ENCODE measurements around the gene TIMM22.

Gene TIMM22

DNA sequence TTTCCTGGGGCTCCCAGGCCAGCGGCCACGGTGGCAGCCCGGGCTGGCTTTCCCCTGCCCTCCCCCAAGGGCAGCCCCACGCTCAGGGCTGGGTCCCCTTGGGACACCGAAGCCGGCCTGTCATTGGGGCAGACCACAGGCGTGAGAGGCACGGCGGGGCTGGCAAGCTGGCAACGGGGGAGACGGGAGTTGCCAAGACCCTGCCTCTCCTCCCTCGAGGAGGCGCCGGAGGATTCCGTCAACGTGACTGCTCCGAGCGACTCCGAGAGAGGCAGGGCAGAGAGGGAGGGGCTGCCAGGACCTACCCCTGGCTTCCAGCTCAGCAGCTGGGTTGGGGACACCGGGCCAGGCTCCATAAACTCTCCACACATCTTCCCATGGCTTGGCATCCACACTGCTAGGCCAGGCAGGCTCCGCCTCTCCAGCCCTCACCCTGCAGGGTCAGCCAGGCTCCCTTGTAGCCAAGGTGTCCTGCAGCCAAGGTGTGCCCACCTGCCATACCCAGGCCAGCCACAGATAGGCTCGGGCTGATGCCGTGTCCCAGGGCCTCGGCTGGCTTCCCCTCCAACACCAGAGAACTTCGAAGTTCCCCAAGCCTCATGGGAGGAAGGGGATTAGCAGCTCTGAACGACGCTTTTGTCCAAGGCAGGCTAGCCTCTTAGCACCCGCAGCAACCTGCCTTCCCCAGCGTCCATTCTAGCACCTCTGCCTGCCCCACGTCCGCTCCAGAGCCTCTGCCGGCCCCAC lies 25.5 kb downstream of the TIMM22 start:
- no peak for DNase-seq (ENCODE audit: low spot score)

GRCh38 chr17:1024076-1024475 lies 27.1 kb downstream of the TIMM22 start:
- DNase-seq (ENCODE audit: low spot score): no peak

- no peak for DNase-seq (ENCODE audit: low spot score)
Measured at GRCh38 chr17:1025733-1026598, 29.0 kb downstream of the TIMM22 start.

GRCh38 chr17:1026599-1026975 lies 29.7 kb downstream of the TIMM22 start:
- no peak for DNase-seq (ENCODE audit: low spot score)

- DNase-seq (ENCODE audit: low spot score): no peak
Measured at GRCh38 chr17:1027044-1027443, 30.1 kb downstream of the TIMM22 start.

GRCh38 chr17:1029196-1029921 lies 32.4 kb downstream of the TIMM22 start:
- DNase-seq (ENCODE audit: low spot score): no peak

DNA sequence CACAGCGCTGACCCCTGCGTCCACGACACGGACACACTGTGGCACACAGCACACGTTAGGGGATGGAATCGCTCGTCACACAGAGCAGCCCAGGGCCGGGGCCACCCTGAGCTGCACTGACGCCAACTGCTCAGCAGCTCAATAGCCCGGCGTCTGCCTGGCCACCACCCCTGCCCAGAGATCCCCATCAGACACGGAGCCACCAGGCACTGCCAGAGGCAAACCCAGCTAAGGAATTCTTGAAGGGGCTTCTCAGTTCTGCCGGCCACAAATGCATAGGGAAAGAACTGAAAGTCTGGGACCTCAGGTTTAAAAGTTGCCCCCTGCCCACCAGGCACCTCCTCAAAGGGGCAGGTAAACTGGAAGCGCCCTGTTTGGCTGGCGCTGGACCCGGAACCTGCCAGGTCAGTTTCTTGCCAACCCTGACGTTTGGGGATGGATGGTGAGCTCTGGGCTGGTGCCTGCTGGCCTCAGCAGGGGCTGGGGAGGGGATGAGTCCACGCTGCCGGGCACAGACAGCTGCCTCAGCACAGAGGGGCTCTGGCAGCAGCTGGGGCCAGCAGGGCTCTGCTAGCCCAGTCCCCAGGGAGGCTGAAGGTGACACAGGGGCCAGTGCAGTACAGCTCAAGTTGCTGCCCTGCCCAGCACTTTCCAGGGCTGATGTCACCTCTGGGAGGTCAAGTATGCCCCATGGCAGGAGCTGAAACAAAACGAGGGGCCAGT lies 33.2 kb downstream of the TIMM22 start:
- no peak for DNase-seq (ENCODE audit: low spot score)

DNA sequence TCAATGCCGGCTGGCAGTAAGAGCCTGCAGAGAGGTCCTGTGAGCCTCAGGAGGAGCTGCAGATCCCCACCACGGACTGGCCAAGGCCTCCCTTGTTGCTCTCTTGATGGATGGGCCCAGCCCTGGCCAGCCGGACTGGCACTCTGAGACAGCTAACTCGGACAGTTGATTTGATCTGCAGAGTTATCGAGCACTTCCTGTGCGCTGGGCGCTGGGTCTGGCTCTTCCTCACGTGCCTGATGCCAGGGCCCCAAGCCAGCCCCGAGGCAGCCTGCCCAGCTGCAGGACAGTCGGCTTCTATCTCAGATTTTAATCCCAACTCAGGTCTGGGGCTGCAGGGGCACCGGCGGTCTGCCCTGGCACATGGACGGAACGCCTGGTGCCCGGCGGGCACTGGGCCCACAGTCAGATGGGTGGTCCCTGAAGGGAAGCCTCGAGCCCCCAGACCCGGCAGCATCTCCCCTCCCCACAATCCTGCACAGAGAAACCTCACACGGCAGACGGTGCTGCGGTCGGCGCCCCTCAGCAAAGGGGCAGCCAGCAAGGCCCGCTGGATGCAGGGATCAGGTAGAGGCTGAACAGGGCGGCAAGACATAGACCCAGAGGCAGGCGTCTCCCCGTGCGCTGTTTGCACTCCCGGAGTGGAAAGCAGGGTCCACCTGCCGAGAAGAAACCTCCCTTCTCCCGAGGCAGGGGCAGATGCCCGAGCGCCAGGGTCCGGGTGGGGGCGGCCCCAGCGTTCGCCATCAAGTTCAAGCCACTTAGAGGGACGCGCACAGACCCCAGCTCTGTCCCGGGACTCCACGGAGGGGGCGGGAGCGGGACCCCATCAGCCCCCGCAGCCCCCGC lies 34.0 kb downstream of the TIMM22 start:
- DNase-seq (ENCODE audit: low spot score): peak; percentile 37

- DNase-seq (ENCODE audit: low spot score): peak; percentile 77
Measured at GRCh38 chr17:1031711-1032110, 34.8 kb downstream of the TIMM22 start.

- DNase-seq (ENCODE audit: low spot score): no peak
Measured at GRCh38 chr17:1032391-1032790, 35.5 kb downstream of the TIMM22 start.

DNA sequence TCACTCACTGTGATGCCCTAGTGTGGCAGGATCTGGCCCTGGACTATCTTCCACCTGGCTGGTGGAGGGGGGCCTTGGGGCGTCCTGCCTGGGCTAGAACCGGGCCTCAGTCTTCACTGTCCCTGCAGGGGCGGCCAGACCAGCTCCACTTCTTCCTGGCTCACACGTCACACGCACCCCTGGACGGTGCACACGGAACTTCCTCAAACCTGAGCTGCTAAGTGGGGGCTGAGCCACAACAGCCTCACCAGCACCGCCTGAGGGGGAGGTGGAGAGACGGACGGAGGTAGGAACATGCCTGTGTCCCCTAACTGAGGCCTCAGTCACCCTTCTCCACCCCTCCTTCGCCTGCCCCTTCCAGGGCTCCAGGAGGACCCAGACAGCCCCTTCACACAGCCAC lies 36.6 kb downstream of the TIMM22 start:
- DNase-seq (ENCODE audit: low spot score): no peak

DNA sequence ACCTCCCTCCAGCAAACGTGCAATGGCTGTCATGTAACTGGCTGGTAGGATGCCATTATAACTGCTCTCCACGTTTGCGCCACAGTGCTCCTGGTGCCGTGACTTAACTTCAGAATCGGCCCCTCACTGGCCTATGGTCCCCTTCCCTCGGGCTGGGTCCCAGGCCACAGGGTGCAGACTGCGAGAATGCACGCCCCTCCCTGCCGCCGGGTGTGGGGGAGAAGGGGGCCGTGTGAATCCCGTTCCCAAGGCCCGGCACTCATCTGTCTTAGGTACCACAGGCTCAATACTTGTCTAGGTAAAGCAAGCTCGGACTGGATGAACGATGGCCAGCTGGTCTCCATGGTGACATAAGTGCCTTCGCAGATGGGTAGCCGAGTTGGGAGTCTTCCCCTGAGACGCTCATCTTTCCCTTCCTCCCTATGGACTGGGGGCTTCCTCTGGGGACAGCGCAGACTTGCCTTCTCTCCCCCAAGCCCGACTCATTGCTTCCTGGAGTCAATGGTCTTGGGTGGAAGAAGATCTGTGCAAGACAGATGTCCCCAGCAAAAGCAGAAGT lies 37.8 kb downstream of the TIMM22 start:
- no peak for DNase-seq (ENCODE audit: low spot score)

GRCh38 chr17:1035546-1036170 lies 38.7 kb downstream of the TIMM22 start:
- DNase-seq (ENCODE audit: low spot score): no peak

- DNase-seq (ENCODE audit: low spot score): no peak
Measured at GRCh38 chr17:1036171-1036844, 39.4 kb downstream of the TIMM22 start.

- no peak for DNase-seq (ENCODE audit: low spot score)
Measured at GRCh38 chr17:1036845-1037237, 39.9 kb downstream of the TIMM22 start.

GRCh38 chr17:1037238-1037879 lies 40.4 kb downstream of the TIMM22 start:
- DNase-seq (ENCODE audit: low spot score): no peak

DNA sequence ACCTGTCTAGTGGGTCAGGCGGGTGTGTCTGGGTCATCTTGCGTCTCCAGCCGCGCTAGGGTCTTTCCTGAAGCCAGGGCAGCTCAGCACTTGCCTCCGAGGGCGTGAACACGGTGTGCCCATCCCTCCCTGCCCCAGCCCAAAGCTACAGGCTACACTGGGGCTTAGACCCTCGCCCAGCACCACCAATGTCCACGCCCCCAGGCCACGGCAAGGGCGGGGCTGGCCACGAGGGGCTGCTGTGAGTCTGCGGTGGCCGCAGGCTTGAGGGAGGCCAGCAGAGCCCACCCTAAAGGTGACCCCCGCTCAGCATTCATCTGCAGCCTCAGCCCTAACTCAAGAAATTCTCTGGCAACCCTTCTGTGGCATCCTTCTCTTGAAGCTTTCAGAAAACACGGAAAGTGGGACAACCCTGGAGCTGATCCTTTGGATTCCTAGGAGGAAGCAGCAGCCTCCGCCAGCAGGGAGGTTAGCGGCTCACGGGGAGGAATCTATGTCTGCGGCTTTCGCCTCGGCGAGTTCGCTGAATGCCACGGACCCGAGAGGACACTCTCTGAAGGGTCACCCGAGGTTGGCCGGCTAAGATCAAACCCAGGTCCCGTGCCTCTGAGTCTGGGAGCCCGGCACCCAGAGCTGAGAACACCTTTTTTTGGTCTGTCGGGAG lies 41.7 kb downstream of the TIMM22 start:
- DNase-seq (ENCODE audit: low spot score): no peak

GRCh38 chr17:1039123-1039507 lies 42.2 kb downstream of the TIMM22 start:
- no peak for DNase-seq (ENCODE audit: low spot score)

Data from Ammon's horn (tissue), 1 donor.